ENCODE results near the gene STX1B. TPM values are rescaled to one million over a fixed set of nuclear protein-coding genes. Genes with fewer than 3 reads are reported as not detected.

The STX1B gene
- total RNA-seq, 4 donors from 2014 or later = 0.41 to 1.3 TPM; not detected in 2

DNA sequence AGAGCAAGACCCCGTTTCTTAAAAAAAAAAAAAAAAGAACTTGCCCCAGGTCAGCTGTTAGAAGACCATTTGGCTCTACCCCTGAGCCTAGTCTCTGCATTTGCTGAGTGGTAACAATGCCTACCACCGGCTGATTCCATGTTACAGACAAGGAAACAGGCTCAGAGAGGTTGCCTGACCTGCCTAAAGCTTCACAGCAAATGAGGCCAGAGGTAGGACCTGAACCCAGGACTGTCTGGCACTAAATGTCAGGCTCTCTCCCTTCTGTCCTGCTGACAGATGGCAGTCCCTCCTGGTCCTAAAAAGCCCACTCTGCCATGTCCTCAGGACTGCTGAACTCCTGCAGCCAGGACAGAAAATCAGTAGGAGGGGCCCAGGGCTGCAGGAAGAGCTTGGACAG is 5.8 kb downstream of the STX1B start:
- Histone ChIP-seq H3K4me3 (no peak overlapping the region), H3K9me3 (no peaks in the 10 kb centered on the region), H3K27me3 (peaks cover 41% of the 10 kb centered on the region), H3K4me1 (no peaks in the 10 kb centered on the region), H3K36me3 (no peaks in the 10 kb centered on the region), H3K27ac (no peak overlapping the region)
- no peak for DNase-seq
- intact Hi-C loops (cut with DNase I; ENCODE audit: low total_unique reads) = no loop called here
- WGBS, 2 donors (ENCODE audit: low coverage in 1 of 2) = 64% methylated on average over 2 of the region's 2 CpGs; no CpG with 5 or more reads in 1 of the 2 donors
- in situ Hi-C loops (cut with MboI; ENCODE audit: low pct_ligation_motif_present in 1 of 4, low pct_unique_long_range_greater_than_20kb in 1 of 4, low sequenced_read_pairs in 3 of 4) = no loop called here
- no peak for TF ChIP-seq EP300 (IDR thresholded peaks at IDR 0.05; ENCODE audit: low read depth)
- TF ChIP-seq, protein P1, sequence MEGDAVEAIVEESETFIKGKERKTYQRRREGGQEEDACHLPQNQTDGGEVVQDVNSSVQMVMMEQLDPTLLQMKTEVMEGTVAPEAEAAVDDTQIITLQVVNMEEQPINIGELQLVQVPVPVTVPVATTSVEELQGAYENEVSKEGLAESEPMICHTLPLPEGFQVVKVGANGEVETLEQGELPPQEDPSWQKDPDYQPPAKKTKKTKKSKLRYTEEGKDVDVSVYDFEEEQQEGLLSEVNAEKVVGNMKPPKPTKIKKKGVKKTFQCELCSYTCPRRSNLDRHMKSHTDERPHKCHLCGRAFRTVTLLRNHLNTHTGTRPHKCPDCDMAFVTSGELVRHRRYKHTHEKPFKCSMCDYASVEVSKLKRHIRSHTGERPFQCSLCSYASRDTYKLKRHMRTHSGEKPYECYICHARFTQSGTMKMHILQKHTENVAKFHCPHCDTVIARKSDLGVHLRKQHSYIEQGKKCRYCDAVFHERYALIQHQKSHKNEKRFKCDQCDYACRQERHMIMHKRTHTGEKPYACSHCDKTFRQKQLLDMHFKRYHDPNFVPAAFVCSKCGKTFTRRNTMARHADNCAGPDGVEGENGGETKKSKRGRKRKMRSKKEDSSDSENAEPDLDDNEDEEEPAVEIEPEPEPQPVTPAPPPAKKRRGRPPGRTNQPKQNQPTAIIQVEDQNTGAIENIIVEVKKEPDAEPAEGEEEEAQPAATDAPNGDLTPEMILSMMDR (IDR thresholded peaks at IDR 0.05) = no peak
- TF ChIP-seq POLR2AphosphoS5 (IDR thresholded peaks at IDR 0.05) = no peak
- TF ChIP-seq POLR2A (IDR thresholded peaks at IDR 0.05) = no peak

GRCh38 chr16:31003744-31004143 is 6.7 kb downstream of the STX1B start:
- Histone ChIP-seq H3K36me3 (no peaks in the 10 kb centered on the region), H3K4me3 (no peak overlapping the region), H3K27ac (no peak overlapping the region), H3K9me3 (no peaks in the 10 kb centered on the region), H3K27me3 (peaks cover 31% of the 10 kb centered on the region), H3K4me1 (no peaks in the 10 kb centered on the region)
- no peak for DNase-seq
- in situ Hi-C loops (cut with MboI; ENCODE audit: low pct_ligation_motif_present in 1 of 4, low pct_unique_long_range_greater_than_20kb in 1 of 4, low sequenced_read_pairs in 3 of 4) = no loop called here
- 80 to 91% methylated on average over 4 to 6 of the region's 6 CpGs for WGBS, 2 donors (ENCODE audit: low coverage in 1 of 2)
- TF ChIP-seq POLR2A (IDR thresholded peaks at IDR 0.05) (no peak), POLR2AphosphoS5 (IDR thresholded peaks at IDR 0.05) (no peak), EP300 (IDR thresholded peaks at IDR 0.05; ENCODE audit: low read depth) (no peak)
- TF ChIP-seq, protein P1 (IDR thresholded peaks at IDR 0.05) = no peak
- intact Hi-C loops (cut with DNase I; ENCODE audit: low total_unique reads) = no loop called here

DNA sequence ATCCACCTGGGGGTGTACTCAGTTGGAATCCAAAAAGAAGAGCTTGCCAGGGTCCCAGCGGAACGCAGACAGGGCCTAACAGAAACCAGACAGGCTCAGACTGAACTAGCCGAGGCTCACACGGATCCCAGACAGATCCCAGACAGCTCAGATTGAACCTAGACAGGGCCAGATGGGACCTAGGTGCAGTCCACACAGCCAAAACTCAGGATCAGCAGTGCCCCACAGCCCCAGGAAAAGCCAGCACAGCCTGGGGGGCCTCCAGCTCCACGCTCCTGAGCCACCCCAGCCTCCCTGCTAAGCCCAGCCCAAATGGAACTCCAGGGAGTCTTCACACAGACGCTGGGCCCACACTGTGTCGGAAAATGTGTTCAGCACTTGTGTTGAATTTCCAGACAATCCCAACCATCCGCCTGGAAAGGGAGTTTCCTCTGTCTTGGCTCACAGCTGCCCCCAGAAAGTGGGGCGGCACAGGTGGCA is 7.5 kb downstream of the STX1B start:
- Histone ChIP-seq H3K4me1 (peaks cover 0 to under 1% (median 0%) of the 10 kb centered on the region in 4 donors), H3K27me3 (peaks cover 23% of the 10 kb centered on the region), H3K27ac (no peak overlapping the region), H3K4me3 (no peak overlapping the region), H3K9me3 (no peaks in the 10 kb centered on the region), H3K36me3 (no peaks in the 10 kb centered on the region)
- WGBS, 2 donors (ENCODE audit: low coverage in 1 of 2) = 88% methylated on average over 9 of the region's 9 CpGs; no CpG with 5 or more reads in 1 of the 2 donors
- in situ Hi-C loops (cut with MboI; ENCODE audit: low pct_ligation_motif_present in 1 of 4, low pct_unique_long_range_greater_than_20kb in 1 of 4, low sequenced_read_pairs in 3 of 4) (no loop called here), intact Hi-C loops (cut with DNase I; ENCODE audit: low total_unique reads) (no loop called here)
- DNase-seq = no peak
- TF ChIP-seq POLR2AphosphoS5 (IDR thresholded peaks at IDR 0.05) (no peak), POLR2A (IDR thresholded peaks at IDR 0.05) (no peak), EP300 (IDR thresholded peaks at IDR 0.05; ENCODE audit: low read depth) (no peak)
- TF ChIP-seq, protein P1 (IDR thresholded peaks at IDR 0.05) = no peak

DNA sequence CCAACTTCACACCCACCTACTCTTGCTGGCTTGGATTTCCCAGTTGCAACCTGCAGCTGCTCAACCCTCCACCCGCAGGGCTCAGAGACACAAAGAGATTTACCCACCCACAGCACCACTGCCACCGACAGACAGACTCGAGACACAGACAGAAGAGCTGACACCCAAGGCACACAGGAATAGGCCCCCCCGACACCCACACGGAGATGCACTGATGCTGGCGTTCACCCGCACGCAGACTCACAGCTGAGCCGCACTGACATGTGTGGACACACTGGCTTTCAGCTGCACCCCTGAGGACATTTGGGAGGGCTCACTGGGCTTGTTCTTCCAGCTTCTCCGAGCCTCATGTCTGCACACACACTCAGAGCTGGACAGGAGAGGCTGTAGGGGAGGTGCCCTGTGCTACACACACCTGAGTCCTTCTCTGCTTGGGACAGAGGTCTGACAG is 8.2 kb downstream of the STX1B start:
- intact Hi-C loops (cut with DNase I; ENCODE audit: low total_unique reads) = no loop called here
- Histone ChIP-seq H3K36me3 (no peaks in the 10 kb centered on the region), H3K27me3 (peaks cover 17% of the 10 kb centered on the region), H3K27ac (no peak overlapping the region), H3K4me3 (no peak overlapping the region), H3K9me3 (no peaks in the 10 kb centered on the region), H3K4me1 (peaks cover 4 to 6% (median 5%) of the 10 kb centered on the region in 4 donors)
- no peak for TF ChIP-seq POLR2AphosphoS5 (IDR thresholded peaks at IDR 0.05)
- TF ChIP-seq POLR2A (IDR thresholded peaks at IDR 0.05) = no peak
- TF ChIP-seq EP300 (IDR thresholded peaks at IDR 0.05; ENCODE audit: low read depth) = no peak
- no peak for DNase-seq
- 68% methylated on average over 10 of the region's 10 CpGs; no CpG with 5 or more reads in 1 of the 2 donors for WGBS, 2 donors (ENCODE audit: low coverage in 1 of 2)
- in situ Hi-C loops (cut with MboI; ENCODE audit: low pct_ligation_motif_present in 1 of 4, low pct_unique_long_range_greater_than_20kb in 1 of 4, low sequenced_read_pairs in 3 of 4) = no loop called here
